ENCODE data around the gene WDR70. TPM values are rescaled to one million over a fixed set of nuclear protein-coding genes. Genes with fewer than 3 reads are reported as not detected.

WDR70 gene
- total and polyA plus RNA-seq, 7 donors = 8.4 to 36.4 (median 25.5) TPM

DNA sequence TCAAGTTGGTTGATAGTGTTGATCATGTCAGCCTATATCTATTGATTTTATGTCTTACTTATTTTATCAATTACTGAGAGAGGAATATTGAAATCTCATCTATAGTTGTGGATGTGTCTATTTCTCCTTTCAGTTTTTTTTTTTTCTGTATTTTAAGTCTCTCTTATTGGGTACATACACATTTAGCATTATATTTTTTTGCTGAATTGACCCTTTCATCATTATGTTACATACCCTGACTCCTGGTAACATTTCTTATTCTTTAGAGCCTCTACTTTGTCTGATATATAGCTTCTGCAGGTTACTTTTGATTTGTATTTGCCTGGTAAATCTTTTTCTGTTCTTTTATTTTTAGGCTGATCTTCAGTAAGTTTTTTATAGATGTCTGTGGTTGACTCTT, 281.2 kb downstream of the WDR70 start:
- TF ChIP-seq POLR2AphosphoS5 (IDR thresholded peaks at IDR 0.05) (no peak), EP300 (IDR thresholded peaks at IDR 0.05) (no peak), POLR2A (IDR thresholded peaks at IDR 0.05) (no peak)
- TF ChIP-seq, protein P1, sequence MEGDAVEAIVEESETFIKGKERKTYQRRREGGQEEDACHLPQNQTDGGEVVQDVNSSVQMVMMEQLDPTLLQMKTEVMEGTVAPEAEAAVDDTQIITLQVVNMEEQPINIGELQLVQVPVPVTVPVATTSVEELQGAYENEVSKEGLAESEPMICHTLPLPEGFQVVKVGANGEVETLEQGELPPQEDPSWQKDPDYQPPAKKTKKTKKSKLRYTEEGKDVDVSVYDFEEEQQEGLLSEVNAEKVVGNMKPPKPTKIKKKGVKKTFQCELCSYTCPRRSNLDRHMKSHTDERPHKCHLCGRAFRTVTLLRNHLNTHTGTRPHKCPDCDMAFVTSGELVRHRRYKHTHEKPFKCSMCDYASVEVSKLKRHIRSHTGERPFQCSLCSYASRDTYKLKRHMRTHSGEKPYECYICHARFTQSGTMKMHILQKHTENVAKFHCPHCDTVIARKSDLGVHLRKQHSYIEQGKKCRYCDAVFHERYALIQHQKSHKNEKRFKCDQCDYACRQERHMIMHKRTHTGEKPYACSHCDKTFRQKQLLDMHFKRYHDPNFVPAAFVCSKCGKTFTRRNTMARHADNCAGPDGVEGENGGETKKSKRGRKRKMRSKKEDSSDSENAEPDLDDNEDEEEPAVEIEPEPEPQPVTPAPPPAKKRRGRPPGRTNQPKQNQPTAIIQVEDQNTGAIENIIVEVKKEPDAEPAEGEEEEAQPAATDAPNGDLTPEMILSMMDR (IDR thresholded peaks at IDR 0.05) = no peak
- DNase-seq = no peak
- Histone ChIP-seq H3K4me1 (peaks cover 0 to 41% (median 32%) of the 10 kb centered on the region in 4 donors), H3K36me3 (no peaks in the 10 kb centered on the region), H3K27me3 (no peaks in the 10 kb centered on the region), H3K9me3 (no peaks in the 10 kb centered on the region), H3K27ac (no peak overlapping the region), H3K4me3 (no peak overlapping the region)
- intact Hi-C loops (cut with DNase I) = no loop called here

DNA sequence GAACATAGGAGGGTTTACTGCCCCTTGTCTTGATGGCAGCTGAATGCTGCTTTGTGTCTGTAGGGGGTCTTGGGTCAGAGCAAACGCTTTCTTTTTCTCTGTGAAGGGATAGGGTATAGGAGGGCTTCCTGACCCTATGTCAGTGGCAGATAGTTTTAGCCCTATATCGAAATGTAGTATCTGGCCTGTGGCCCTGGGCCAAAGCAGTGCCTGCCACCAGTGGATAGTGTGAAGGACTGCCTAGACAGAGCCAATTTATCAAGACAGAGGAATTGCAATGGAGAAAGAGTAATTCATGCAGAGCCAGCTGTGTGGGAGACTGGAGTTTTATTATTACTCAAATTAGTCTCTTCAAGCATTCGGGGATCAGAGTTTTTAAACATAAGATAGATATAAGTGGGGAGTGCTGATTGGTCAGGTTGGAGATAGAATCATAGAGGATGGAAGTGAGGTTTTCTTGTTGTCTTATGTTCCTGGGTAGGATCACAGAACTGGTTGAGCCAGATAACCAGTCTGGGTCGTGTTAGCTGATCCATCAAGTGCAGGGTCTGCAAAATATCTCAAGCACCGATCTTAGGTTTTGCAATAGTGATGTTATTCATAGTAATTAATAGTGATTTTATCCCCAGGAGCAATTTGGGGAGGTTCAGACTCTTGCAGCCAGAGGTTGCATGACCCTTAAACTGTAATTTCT, 282.3 kb downstream of the WDR70 start:
- Histone ChIP-seq H3K4me3 (no peak overlapping the region), H3K9me3 (no peaks in the 10 kb centered on the region), H3K36me3 (no peaks in the 10 kb centered on the region), H3K27me3 (no peaks in the 10 kb centered on the region), H3K4me1 (peaks cover 0 to 51% (median 42%) of the 10 kb centered on the region in 4 donors), H3K27ac (peak overlapping the region in 2 of 4 donors; percentile 24 to 40)
- TF ChIP-seq, protein P1 (IDR thresholded peaks at IDR 0.05) = no peak
- TF ChIP-seq POLR2AphosphoS5 (IDR thresholded peaks at IDR 0.05) (no peak), POLR2A (IDR thresholded peaks at IDR 0.05) (no peak), EP300 (IDR thresholded peaks at IDR 0.05) (no peak)
- 67 to 74% methylated on average over 5 of the region's 5 CpGs for WGBS, 2 donors
- DNase-seq = no peak
- intact Hi-C loops (cut with DNase I) = no loop called here

DNA sequence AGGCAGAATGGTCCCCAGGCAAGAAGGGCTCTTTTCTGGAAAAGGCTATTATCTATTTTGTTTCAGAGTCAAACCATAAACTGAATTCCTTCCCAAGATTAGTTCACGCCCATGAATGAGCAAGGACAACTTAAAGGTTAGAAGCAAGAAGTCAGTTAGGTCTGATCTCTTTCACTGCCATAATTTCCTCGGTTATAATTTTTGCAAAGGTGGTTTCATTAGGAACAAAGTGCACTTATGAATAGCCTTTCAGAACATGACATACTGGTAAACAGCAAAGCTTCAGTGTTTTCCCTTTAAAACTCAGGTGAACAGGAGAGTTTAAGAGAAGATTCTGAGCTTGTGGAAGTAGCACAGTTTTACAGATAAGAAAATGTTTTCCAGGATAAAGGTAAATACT, 282.8 kb downstream of the WDR70 start:
- WGBS, 2 donors = 15 to 67% methylated on average over 2 of the region's 2 CpGs
- Histone ChIP-seq H3K4me3 (no peak overlapping the region), H3K27ac (peak overlapping the region in 2 of 4 donors; percentile 24 to 40), H3K27me3 (no peaks in the 10 kb centered on the region), H3K9me3 (no peaks in the 10 kb centered on the region), H3K36me3 (no peaks in the 10 kb centered on the region), H3K4me1 (peaks cover 0 to 57% (median 46%) of the 10 kb centered on the region in 4 donors)
- no peak for DNase-seq
- TF ChIP-seq EP300 (IDR thresholded peaks at IDR 0.05) (no peak), POLR2A (IDR thresholded peaks at IDR 0.05) (no peak), POLR2AphosphoS5 (IDR thresholded peaks at IDR 0.05) (no peak)
- TF ChIP-seq, protein P1 (IDR thresholded peaks at IDR 0.05) = no peak
- intact Hi-C loops (cut with DNase I) = no loop called here

DNA sequence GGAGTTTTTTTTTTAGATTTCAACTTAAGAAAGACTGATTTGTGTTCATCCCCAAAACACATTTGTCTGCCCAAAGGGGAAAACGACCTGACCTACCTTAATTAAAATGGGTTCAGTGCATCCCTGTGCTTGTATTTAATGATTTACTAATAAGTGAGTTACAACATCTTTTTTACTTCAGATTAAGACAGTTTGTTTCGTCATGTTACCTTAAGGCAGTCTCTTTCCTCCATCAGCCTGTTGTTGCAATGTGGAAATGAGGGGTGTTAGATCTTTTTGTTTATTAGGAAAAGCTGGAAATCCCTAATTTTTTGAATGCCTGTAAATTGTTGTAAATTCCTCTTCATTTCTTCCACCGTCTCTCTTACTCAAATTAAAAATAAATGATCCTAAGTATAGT, 283.2 kb downstream of the WDR70 start:
- H3K4me1 ChIP-seq = peaks cover 0 to 61% (median 48%) of the 10 kb centered on the region in 4 donors
- H3K9me3 ChIP-seq = no peaks in the 10 kb centered on the region
- intact Hi-C loops (cut with DNase I) = no loop called here
- peak overlapping the region; percentile 24 to 40 (median 32) for H3K27ac ChIP-seq
- H3K27me3 ChIP-seq = no peaks in the 10 kb centered on the region
- 29 to 63% methylated on average over 3 of the region's 3 CpGs for WGBS, 2 donors
- TF ChIP-seq POLR2A (IDR thresholded peaks at IDR 0.05) (no peak), EP300 (IDR thresholded peaks at IDR 0.05) (no peak), POLR2AphosphoS5 (IDR thresholded peaks at IDR 0.05) (no peak)
- TF ChIP-seq, protein P1 (IDR thresholded peaks at IDR 0.05) = no peak
- H3K36me3 ChIP-seq = no peaks in the 10 kb centered on the region
- H3K4me3 ChIP-seq = no peak overlapping the region
- no peak for DNase-seq

Data from sigmoid colon (tissue), 7 donors.